K562 (cell line): ENCODE measurements around the gene RALGPS1. TPM values are rescaled to one million over a fixed set of nuclear protein-coding genes. Genes with fewer than 3 reads are reported as not detected.

Experiments used
- ATAC-seq: fragments of 200-7000 bp; cut with Tn5 transposase; 3 replicates; pipeline ENCODE4 v1.9.1; 2020; ENCODE audit warnings: moderate library complexity
- BruUV-seq: library from RNA; stranded (reverse); fragments of 400-500 nt; replicated peaks from 2 replicates; lab custom pipeline; 2021; lab: Mats Ljungman, UMichigan
- CTCF ChIA-PET: fragments of 300-600 bp; formaldehyde crosslinking; extraction: SDS; loops from one replicate; lab custom pipeline; 2021; ENCODE audit warnings: low intra/inter-chr PET ratio; lab: Yijun Ruan, JAX
- POLR2A ChIA-PET: fragments of 300-600, 350-650 bp; sonication (Branson Sonifier 250); formaldehyde crosslinking; extraction: SDS; loops from one replicate; lab custom pipeline; 2021; ENCODE audit warnings: antibody characterized with exemption, inconsistent platforms; lab: Yijun Ruan, JAX
- DNase-seq, 4 experiments: peaks; one replicate each; pipeline versions ENCODE4 v3.0.0 to v3.0.0-alpha.2; 2011 to 2018; ENCODE audit warnings: low spot score in 3 of 4, mixed read lengths in 3 of 4; ENCODE audit errors: extremely low read depth in 1 of 4
- FAIRE-seq: peaks from 2 replicates; lab custom pipeline; 2011; peaks lifted over from hg19 to GRCh38; lab: Jason Lieb, UNC
- H2AFZ ChIP-seq: 2 replicates; pipeline ENCODE4 v1.6.0; 2011; ENCODE audit warnings: low read depth, low read length, control low read depth, inconsistent platforms
- H3K27ac ChIP-seq: fragments of 200-600 bp; 3 replicates; pipeline ENCODE4 v1.8.0; 2011; ENCODE audit warnings: low read depth, mild to moderate bottlenecking, control low read depth, inconsistent platforms, low read length, moderate library complexity, mixed read lengths; ENCODE audit errors: extremely low read depth
- H3K27me3 ChIP-seq, 2 experiments: fragments of 300-600 bp in 1 of 2; 2 replicates in 1 of 2; 3 replicates in 1 of 2; pipeline versions ENCODE4 v1.6.0 to v1.8.0; 2011; ENCODE audit warnings: inconsistent platforms in 2 of 2, low read length in 2 of 2, mild to moderate bottlenecking in 1 of 2, mixed read lengths in 1 of 2, moderate library complexity in 1 of 2; ENCODE audit not compliant: control insufficient read depth in 2 of 2, insufficient read depth in 2 of 2
- H3K36me3 ChIP-seq: fragments of 300-600 bp; 3 replicates; pipeline ENCODE4 v1.8.0; 2011; ENCODE audit warnings: mild to moderate bottlenecking, low read length, inconsistent platforms; ENCODE audit not compliant: control insufficient read depth, insufficient read depth
- H3K4me1 ChIP-seq, 2 experiments: fragments of 200-600 bp in 1 of 2; replicated peaks in 1 of 2; 2 replicates in 1 of 2; 3 replicates in 1 of 2; pipeline versions ENCODE4 v1.5.1 to v1.8.0; 2011; ENCODE audit warnings: inconsistent platforms in 2 of 2, low read length in 2 of 2, mild to moderate bottlenecking in 1 of 2, mixed read lengths in 1 of 2, moderate library complexity in 1 of 2; ENCODE audit not compliant: control insufficient read depth in 2 of 2, insufficient read depth in 2 of 2
- H3K4me2 ChIP-seq: 2 replicates; pipeline ENCODE4 v1.6.1; 2011; ENCODE audit warnings: low read length, control low read depth, inconsistent platforms, mixed read lengths; ENCODE audit not compliant: insufficient read depth
- H3K4me3 ChIP-seq: fragments of 200-600 bp; sonication (generic), shearing (Covaris generic); 2 replicates; pipeline ENCODE4 v1.5.1; 2016; ENCODE audit warnings: control low read depth, inconsistent platforms
- H3K79me2 ChIP-seq: fragments of 200-600 bp; 3 replicates; pipeline ENCODE4 v1.8.0; 2011; ENCODE audit warnings: low read length, inconsistent platforms; ENCODE audit not compliant: control insufficient read depth, insufficient read depth
- H3K9ac ChIP-seq, 2 experiments: 2 replicates each; pipeline versions ENCODE4 v1.6.0 to v1.6.1; 2011; ENCODE audit warnings: low read depth in 2 of 2, low read length in 2 of 2, control low read depth in 1 of 2, inconsistent platforms in 1 of 2, mild to moderate bottlenecking in 1 of 2, mixed read lengths in 1 of 2; ENCODE audit not compliant: insufficient read depth in 1 of 2
- H3K9me1 ChIP-seq: one replicate; pipeline ENCODE4 v1.6.0; 2011; ENCODE audit warnings: inconsistent platforms, mild to moderate bottlenecking, low read length, moderate library complexity; ENCODE audit not compliant: control insufficient read depth, insufficient read depth
- H3K9me3 ChIP-seq: replicated peaks from 2 replicates; pipeline ENCODE4 v1.5.1; 2011; ENCODE audit warnings: low read depth, low read length, inconsistent platforms; ENCODE audit not compliant: control insufficient read depth, insufficient read depth
- H4K20me1 ChIP-seq: replicated peaks from 2 replicates; pipeline ENCODE4 v1.6.1; 2011; ENCODE audit warnings: low read length, inconsistent platforms, mixed read lengths; ENCODE audit not compliant: control insufficient read depth, insufficient read depth
- CEBPG ChIP-seq, 3 experiments: fragments of 200-800 bp in 1 of 3; sonication (Bioruptor generic) in 1 of 3; sonication (generic) in 1 of 3; formaldehyde crosslinking in 1 of 3; IDR thresholded peaks in 2 of 3; conservative IDR thresholded peaks in 1 of 3; 2 replicates each; pipeline versions ENCODE4 v1.6.1 to v1.8.0; 2016 to 2022; ENCODE audit warnings: missing compliant biosample characterization in 2 of 3, missing genetic modification characterization in 2 of 3, mild to moderate bottlenecking in 1 of 3, missing genetic modification reagents in 1 of 3
- SLC30A9 ChIP-seq: fragments of 250-450 bp; sonication (Bioruptor Pico); IDR thresholded peaks from 2 replicates; pipeline ENCODE4 v1.8.0; 2022; ENCODE audit warnings: mild to moderate bottlenecking, moderate library complexity
- TAF15 ChIP-seq: fragments of 200-400 bp; formaldehyde crosslinking; IDR thresholded peaks from 2 replicates; pipeline ENCODE4 v1.6.1; 2017; ENCODE audit warnings: mild to moderate bottlenecking, low read depth, low read length, moderate library complexity
- in situ Hi-C: fragments of 300-500 bp; cut with MboI; formaldehyde crosslinking; loops from 4 replicates; pipeline ENCODE4 v1.15.0; 2018; ENCODE audit warnings: inconsistent platforms, mixed read lengths
- intact Hi-C: fragments of 100-400 bp; cut with micrococcal nuclease; formaldehyde crosslinking; loops from 2 replicates; pipeline ENCODE4 v1.14.2; 2022
- polyA plus RNA-seq, 8 experiments: library from polyadenylated mRNA; depleted of rRNA in 4 of 8; stranded (reverse) in 5 of 8; unstranded in 3 of 8; fragments of >200 nt; fragmentation: Nextera tagmentation in 2 of 8; fragmentation: Illumina TruSeq in 1 of 8; extraction: Ambion mirVana in 2 of 8; extraction: Trizol in 1 of 8; gene quantifications; 2 replicates each; pipeline versions ENCODE4 v1.2.1 to v1.2.3, GENCODE V29; 2011 to 2014; ENCODE audit warnings: inconsistent platforms in 1 of 8, missing spikeins in 1 of 8
- total RNA-seq, 7 experiments: library from RNA; depleted of rRNA in 6 of 7; stranded (reverse); fragments of >200 nt in 6 of 7; fragmentation: Illumina TruSeq in 2 of 7; extraction: Trizol in 2 of 7; gene quantifications; 2 replicates each; pipeline versions ENCODE4 v1.2.1 to v1.2.3, GENCODE V29; 2011 to 2021; ENCODE audit warnings: low replicate concordance in 1 of 7
- TF ChIP-seq, protein P1 (sequence below), 2 experiments: fragments of 450-650 bp in 1 of 2; sonication (generic) in 1 of 2; formaldehyde crosslinking in 1 of 2; IDR thresholded peaks in 1 of 2; conservative IDR thresholded peaks in 1 of 2; 2 replicates each; pipeline versions ENCODE4 v1.6.1 to v1.8.1; 2016 to 2023; ENCODE audit warnings: mild to moderate bottlenecking in 2 of 2, moderate library complexity in 2 of 2, inconsistent platforms in 1 of 2, missing genetic modification reagents in 1 of 2
- TF ChIP-seq, protein P2 (sequence below): IDR thresholded peaks from 3 replicates; pipeline ENCODE4 v1.6.1; 2011; ENCODE audit warnings: borderline replicate concordance, mild to moderate bottlenecking; ENCODE audit not compliant: insufficient read length, insufficient read depth
- TF ChIP-seq, protein P3 (sequence below): fragments of 250-450 bp; sonication (Bioruptor Pico); IDR thresholded peaks from 2 replicates; pipeline ENCODE4 v1.4.0; 2020; ENCODE audit warnings: mild to moderate bottlenecking, moderate library complexity

RALGPS1 gene
- total and polyA plus RNA-seq, 9 of the 15 experiments (the other 6 are each of a cell fraction or from before 2014, with no cell fraction given): 0.04 to 2.6 (median 1.5) TPM

DNA sequence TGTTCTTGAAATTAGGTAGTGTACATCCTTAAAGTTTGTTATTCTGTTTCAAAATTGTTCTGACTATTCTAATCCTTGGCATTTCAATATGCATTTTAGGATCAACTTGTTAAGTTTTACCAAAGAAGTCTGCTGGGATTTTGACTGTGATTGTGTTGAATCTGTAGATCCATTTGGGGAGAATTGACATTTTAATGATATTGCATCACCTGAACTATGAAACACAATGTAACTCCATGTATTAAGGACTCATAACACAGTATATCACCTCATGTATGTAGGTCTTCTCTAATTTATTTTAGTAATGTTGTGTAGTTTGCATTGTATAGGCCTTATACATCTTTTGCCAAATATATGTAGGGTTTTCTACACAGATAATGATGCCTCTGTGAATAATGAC lies 77.8 kb downstream of the RALGPS1 start:
- Histone ChIP-seq H3K9me1 (no peaks in the 10 kb centered on the region), H3K27ac (no peak overlapping the region), H3K4me1 (no peaks in the 10 kb centered on the region), H4K20me1 (no peaks in the 10 kb centered on the region), H3K79me2 (no peaks in the 10 kb centered on the region), H3K9me3 (0 out of 2 replicates have a peak, but pooled peaks cover 2% of the 10 kb centered on the region), H3K27me3 (peaks cover 0 to 13% of the 10 kb centered on the region in 2 experiments; a peak in 2 of 5 replicates), H3K36me3 (no peaks in the 10 kb centered on the region), H3K4me2 (no peak overlapping the region), H3K9ac (no peak overlapping the region), H2AFZ (no peak overlapping the region), H3K4me3 (no peak overlapping the region)
- DNase-seq: no peak
- no TSS peak for BruUV-seq
- ATAC-seq: no peak
- TF ChIP-seq, protein P1, sequence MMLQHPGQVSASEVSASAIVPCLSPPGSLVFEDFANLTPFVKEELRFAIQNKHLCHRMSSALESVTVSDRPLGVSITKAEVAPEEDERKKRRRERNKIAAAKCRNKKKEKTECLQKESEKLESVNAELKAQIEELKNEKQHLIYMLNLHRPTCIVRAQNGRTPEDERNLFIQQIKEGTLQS (IDR thresholded peaks at IDR 0.05): peak; percentile 50; the same call in 1 of the 2 replicates
- TF ChIP-seq, protein P1 (CRISPR knock-in tag; conservative IDR thresholded peaks at IDR 0.05): no peak
- TF ChIP-seq, protein P2, sequence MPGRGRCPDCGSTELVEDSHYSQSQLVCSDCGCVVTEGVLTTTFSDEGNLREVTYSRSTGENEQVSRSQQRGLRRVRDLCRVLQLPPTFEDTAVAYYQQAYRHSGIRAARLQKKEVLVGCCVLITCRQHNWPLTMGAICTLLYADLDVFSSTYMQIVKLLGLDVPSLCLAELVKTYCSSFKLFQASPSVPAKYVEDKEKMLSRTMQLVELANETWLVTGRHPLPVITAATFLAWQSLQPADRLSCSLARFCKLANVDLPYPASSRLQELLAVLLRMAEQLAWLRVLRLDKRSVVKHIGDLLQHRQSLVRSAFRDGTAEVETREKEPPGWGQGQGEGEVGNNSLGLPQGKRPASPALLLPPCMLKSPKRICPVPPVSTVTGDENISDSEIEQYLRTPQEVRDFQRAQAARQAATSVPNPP: no peak
- TF ChIP-seq, protein P3, sequence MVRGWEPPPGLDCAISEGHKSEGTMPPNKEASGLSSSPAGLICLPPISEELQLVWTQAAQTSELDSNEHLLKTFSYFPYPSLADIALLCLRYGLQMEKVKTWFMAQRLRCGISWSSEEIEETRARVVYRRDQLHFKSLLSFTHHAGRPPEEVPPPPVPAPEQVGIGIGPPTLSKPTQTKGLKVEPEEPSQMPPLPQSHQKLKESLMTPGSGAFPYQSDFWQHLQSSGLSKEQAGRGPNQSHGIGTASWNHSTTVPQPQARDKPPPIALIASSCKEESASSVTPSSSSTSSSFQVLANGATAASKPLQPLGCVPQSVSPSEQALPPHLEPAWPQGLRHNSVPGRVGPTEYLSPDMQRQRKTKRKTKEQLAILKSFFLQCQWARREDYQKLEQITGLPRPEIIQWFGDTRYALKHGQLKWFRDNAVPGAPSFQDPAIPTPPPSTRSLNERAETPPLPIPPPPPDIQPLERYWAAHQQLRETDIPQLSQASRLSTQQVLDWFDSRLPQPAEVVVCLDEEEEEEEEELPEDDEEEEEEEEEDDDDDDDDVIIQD (CRISPR knock-in tag): no peak
- TF ChIP-seq CEBPG (CRISPR knock-in tag; IDR thresholded peaks at IDR 0.05) (no peak), CEBPG (tag; conservative IDR thresholded peaks at IDR 0.05 in 1 of 2, IDR thresholded peaks at IDR 0.05 in 1 of 2) (peak; percentile 16 to 53; a peak in 1 of 4 replicates), TAF15 (no peak), SLC30A9 (CRISPR knock-in tag) (no peak)
- intact Hi-C loops (no loop called here), in situ Hi-C loops (no loop called here)
- ChIA-PET CTCF (no interaction called here), POLR2A (no interaction called here)
- no peak for FAIRE-seq
